Lung (tissue), 12 donors: ENCODE results near the gene SH2D7. TPM values are rescaled to one million over a fixed set of nuclear protein-coding genes. Genes with fewer than 3 reads are reported as not detected.
A peak's percentile ranks its signal among the peaks of the same experiment; 100 is the strongest.

Experiments used
- ATAC-seq: fragments of 200-7000 bp; cut with Tn5 transposase; one replicate; pipeline ENCODE4 v1.9.1; 2020; ENCODE audit warnings: moderate number of reproducible peaks; ENCODE audit not compliant: insufficient read depth, low FRiP score
- DNase-seq, 3 donors: peaks; one replicate each; pipeline ENCODE4 v3.0.0-alpha.2; 2013 to 2017
- H3K27ac ChIP-seq, 2 donors: one replicate each; pipeline ENCODE4 v1.5.1; 2013; ENCODE audit warnings: mild to moderate bottlenecking in 2 of 2, moderate library complexity in 2 of 2, control low read depth in 1 of 2, inconsistent platforms in 1 of 2, low read depth in 1 of 2, low read length in 1 of 2
- H3K27me3 ChIP-seq, 3 donors: one replicate each; pipeline ENCODE4 v1.5.1; 2013; ENCODE audit warnings: low read length in 2 of 3; ENCODE audit not compliant: control insufficient read depth in 3 of 3, insufficient read depth in 3 of 3
- H3K36me3 ChIP-seq, 4 donors: one replicate each; pipeline ENCODE4 v1.5.1; 2013; ENCODE audit warnings: low read length in 4 of 4, mild to moderate bottlenecking in 1 of 4, moderate library complexity in 1 of 4; ENCODE audit not compliant: control insufficient read depth in 4 of 4, insufficient read depth in 4 of 4
- H3K4me1 ChIP-seq, 5 donors: one replicate each; pipeline ENCODE4 v1.5.1; 2013; ENCODE audit warnings: low read length in 5 of 5, mild to moderate bottlenecking in 2 of 5, moderate library complexity in 1 of 5; ENCODE audit not compliant: control insufficient read depth in 5 of 5, insufficient read depth in 5 of 5
- H3K4me3 ChIP-seq: one replicate; pipeline ENCODE4 v1.5.1; 2013; ENCODE audit warnings: mild to moderate bottlenecking, control low read depth, moderate library complexity
- H3K9ac ChIP-seq, 2 donors: one replicate each; pipeline ENCODE4 v1.5.1; 2013; ENCODE audit warnings: low read length in 2 of 2, control low read depth in 1 of 2; ENCODE audit not compliant: insufficient read depth in 1 of 2
- H3K9me3 ChIP-seq, 4 donors: one replicate each; pipeline ENCODE4 v1.5.1; 2013; ENCODE audit warnings: low read length in 3 of 4, mild to moderate bottlenecking in 1 of 4, moderate library complexity in 1 of 4; ENCODE audit not compliant: control insufficient read depth in 4 of 4, insufficient read depth in 3 of 4
- WGBS, 2 donors: extraction: QIAGEN DNeasy Blood & Tissue Kit; methylation state at CpG; one replicate each; pipeline ENCODE4 v1.1.7; 2013; 5-methylcytosine and 5-hydroxymethylcytosine counted together
- polyA plus RNA-seq, 2 donors: library from polyadenylated mRNA; stranded (reverse); fragments of 200-250 nt; gene quantifications; one replicate each; pipeline ENCODE4 v1.2.1, GENCODE V29; 2013
- total RNA-seq, 2 donors: library from RNA; depleted of rRNA in 1 of 2; stranded (reverse); fragments of >200 nt in 1 of 2; gene quantifications; one replicate each; pipeline ENCODE4 v1.2.1, GENCODE V29; 2014 to 2021
- TF ChIP-seq, protein P1 (sequence below): IDR thresholded peaks from 2 replicates; pipeline ENCODE4 v1.5.1; 2012; ENCODE audit warnings: mild to moderate bottlenecking; ENCODE audit errors: control extremely low read depth, extremely low read depth
- donor health status: control.
- donor health status: control.
- donor health status: Bipolar disorder and iron deficiency.
- donor health status: healthy.
- donor health status: DM: yes; HTN: yes; CAD: no.

The SH2D7 gene
- total and polyA plus RNA-seq, 4 donors = 0.04 to 0.25 TPM; not detected in 2

DNA sequence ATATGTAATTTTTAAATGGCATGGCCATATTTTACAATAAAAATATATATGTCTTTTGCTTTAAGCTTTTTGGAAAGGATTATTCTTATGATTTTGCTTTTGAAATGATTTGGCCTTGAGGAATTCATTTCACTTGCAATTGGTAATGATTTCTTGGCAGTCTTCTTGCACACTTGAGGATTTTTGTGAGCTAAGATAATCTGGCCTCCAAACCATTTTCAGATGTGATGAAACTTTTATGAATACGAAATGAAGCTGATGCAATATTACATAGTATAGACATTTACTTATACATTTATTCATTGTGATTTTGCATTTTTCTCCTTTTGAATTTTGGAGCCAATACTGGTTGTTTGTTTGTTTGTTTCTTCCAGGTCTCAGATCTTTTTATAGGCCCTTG is 6.4 kb upstream of the SH2D7 start:
- Histone ChIP-seq H3K4me3 (no peak overlapping the region), H3K27ac (no peak overlapping the region), H3K36me3 (no peaks in the 10 kb centered on the region), H3K9ac (no peak overlapping the region), H3K4me1 (peaks cover 0 to 21% (median 8%) of the 10 kb centered on the region in 5 donors), H3K9me3 (no peaks in the 10 kb centered on the region), H3K27me3 (no peaks in the 10 kb centered on the region)
- DNase-seq = peak in 2 of 3 donors; percentile 49 to 71
- 49 to 56% methylated on average over 1 of the region's 1 CpG for WGBS, 2 donors
- TF ChIP-seq, protein P1, sequence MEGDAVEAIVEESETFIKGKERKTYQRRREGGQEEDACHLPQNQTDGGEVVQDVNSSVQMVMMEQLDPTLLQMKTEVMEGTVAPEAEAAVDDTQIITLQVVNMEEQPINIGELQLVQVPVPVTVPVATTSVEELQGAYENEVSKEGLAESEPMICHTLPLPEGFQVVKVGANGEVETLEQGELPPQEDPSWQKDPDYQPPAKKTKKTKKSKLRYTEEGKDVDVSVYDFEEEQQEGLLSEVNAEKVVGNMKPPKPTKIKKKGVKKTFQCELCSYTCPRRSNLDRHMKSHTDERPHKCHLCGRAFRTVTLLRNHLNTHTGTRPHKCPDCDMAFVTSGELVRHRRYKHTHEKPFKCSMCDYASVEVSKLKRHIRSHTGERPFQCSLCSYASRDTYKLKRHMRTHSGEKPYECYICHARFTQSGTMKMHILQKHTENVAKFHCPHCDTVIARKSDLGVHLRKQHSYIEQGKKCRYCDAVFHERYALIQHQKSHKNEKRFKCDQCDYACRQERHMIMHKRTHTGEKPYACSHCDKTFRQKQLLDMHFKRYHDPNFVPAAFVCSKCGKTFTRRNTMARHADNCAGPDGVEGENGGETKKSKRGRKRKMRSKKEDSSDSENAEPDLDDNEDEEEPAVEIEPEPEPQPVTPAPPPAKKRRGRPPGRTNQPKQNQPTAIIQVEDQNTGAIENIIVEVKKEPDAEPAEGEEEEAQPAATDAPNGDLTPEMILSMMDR = no peak
- ATAC-seq = no peak

DNA sequence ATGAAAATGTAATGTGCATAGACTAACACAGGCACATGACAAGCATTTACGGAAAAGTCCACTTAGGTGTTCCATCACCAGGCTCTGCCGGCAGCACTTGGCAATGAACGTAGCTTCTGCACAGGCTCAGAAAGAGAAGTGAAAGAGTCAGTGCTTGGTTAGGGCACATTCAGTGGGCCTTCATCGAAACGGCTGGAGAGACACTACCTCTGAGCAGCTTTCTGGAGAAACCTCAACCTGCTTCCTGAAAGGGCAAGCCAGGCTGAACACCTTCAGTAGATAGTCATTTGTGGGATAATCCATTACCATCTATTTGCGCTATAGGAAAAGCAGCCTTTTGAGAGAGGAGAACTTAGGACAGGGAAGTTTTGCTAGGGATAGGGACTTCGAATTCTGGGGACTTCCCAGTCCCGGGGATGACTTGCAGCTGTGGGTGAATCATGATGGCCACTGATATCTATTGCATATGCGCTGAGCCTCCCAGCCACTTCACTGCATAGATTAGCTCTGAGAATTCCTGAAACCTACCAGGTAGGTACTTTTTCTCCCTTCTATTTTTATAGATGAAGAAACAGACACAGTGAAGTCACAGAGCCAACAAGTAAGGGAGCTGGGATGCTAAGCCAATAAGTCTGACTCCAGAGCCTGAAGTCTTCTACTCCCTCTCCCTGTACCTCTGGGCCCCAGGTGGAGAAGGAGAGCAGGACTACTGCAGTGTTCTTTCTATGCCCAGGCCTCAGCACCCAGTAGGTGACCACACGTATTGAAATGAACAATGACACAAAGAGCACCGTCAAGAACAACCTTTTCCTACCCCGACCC is 4.2 kb upstream of the SH2D7 start:
- DNase-seq = no peak
- TF ChIP-seq, protein P1 = no peak
- H3K36me3 ChIP-seq = no peaks in the 10 kb centered on the region
- H3K4me3 ChIP-seq = no peak overlapping the region
- WGBS, 2 donors = 81 to 82% methylated on average over 12 of the region's 12 CpGs
- no peak for ATAC-seq
- H3K9me3 ChIP-seq = no peaks in the 10 kb centered on the region
- H3K27me3 ChIP-seq = no peaks in the 10 kb centered on the region
- no peak overlapping the region for H3K27ac ChIP-seq
- H3K9ac ChIP-seq = no peak overlapping the region
- H3K4me1 ChIP-seq = peaks cover 0 to 40% (median 21%) of the 10 kb centered on the region in 5 donors

- 84 to 89% methylated on average over 3 of the region's 3 CpGs for WGBS, 2 donors
- Histone ChIP-seq H3K9ac (no peak overlapping the region), H3K4me3 (no peak overlapping the region), H3K36me3 (no peaks in the 10 kb centered on the region), H3K9me3 (no peaks in the 10 kb centered on the region), H3K27me3 (no peaks in the 10 kb centered on the region), H3K27ac (no peak overlapping the region), H3K4me1 (peaks cover 0 to 46% (median 18%) of the 10 kb centered on the region in 5 donors)
- DNase-seq (no peak), ATAC-seq (no peak)
- TF ChIP-seq, protein P1 = no peak
These were observed 3.6 kb upstream of the SH2D7 start for GRCh38 chr15:78088773-78089080.
